MM.1S (cell line): ENCODE data around the gene MAP4K3.
"Not testable (repeated sequence)": the region's sequence is repeated elsewhere in the genome, so short reads cannot be mapped to it uniquely, and the experiment has no call there.

Source experiments
- DNase-seq: peaks from one replicate; pipeline ENCODE4 v3.0.0-alpha.2; 2015
- H2AFZ ChIP-seq: fragments of 300-600 bp; sonication (generic); 2 replicates; pipeline ENCODE4 v1.6.0; 2016; ENCODE audit warnings: antibody characterized with exemption, low read length
- H3F3A ChIP-seq: fragments of 300-600 bp; sonication (generic); 2 replicates; pipeline ENCODE4 v1.6.1; 2016; ENCODE audit warnings: mild to moderate bottlenecking, antibody characterized with exemption, low read length, moderate library complexity, mixed read lengths; ENCODE audit not compliant: insufficient read depth
- H3K27ac ChIP-seq: fragments of 300-600 bp; sonication (generic); 2 replicates; pipeline ENCODE4 v1.5.1; 2016; ENCODE audit warnings: mild to moderate bottlenecking, low read length
- H3K27me3 ChIP-seq: fragments of 300-600 bp; sonication (generic); replicated peaks from 2 replicates; pipeline ENCODE4 v1.6.0; 2016; ENCODE audit warnings: low read length; ENCODE audit not compliant: insufficient read depth
- H3K36me3 ChIP-seq: fragments of 300-600 bp; sonication (generic); replicated peaks from 2 replicates; pipeline ENCODE4 v1.6.1; 2016; ENCODE audit warnings: mild to moderate bottlenecking, low read length, mixed read lengths; ENCODE audit not compliant: insufficient read depth
- H3K4me1 ChIP-seq: fragments of 300-600 bp; sonication (generic); 2 replicates; pipeline ENCODE4 v1.6.1; 2016; ENCODE audit warnings: low read length, mixed read lengths
- H3K4me2 ChIP-seq: fragments of 300-600 bp; sonication (generic); 2 replicates; pipeline ENCODE4 v1.6.0; 2016; ENCODE audit warnings: low read depth, low read length
- H3K4me3 ChIP-seq: fragments of 300-600 bp; sonication (generic); 2 replicates; pipeline ENCODE4 v1.5.1; 2016; ENCODE audit warnings: low read length, mixed read lengths
- H3K79me2 ChIP-seq: fragments of 300-600 bp; sonication (generic); 2 replicates; pipeline ENCODE4 v1.6.1; 2016; ENCODE audit warnings: mixed run types, low read length, mixed read lengths
- H3K9ac ChIP-seq: fragments of 300-600 bp; sonication (generic); 2 replicates; pipeline ENCODE4 v1.6.1; 2016; ENCODE audit warnings: low read length, mixed read lengths
- H3K9me2 ChIP-seq: fragments of 300-600 bp; sonication (generic); replicated peaks from 2 replicates; pipeline ENCODE4 v1.6.1; 2016; ENCODE audit warnings: mild to moderate bottlenecking, low read length, mixed read lengths; ENCODE audit not compliant: insufficient read depth
- H3K9me3 ChIP-seq: fragments of 300-600 bp; sonication (generic); replicated peaks from 2 replicates; pipeline ENCODE4 v1.6.1; 2016; ENCODE audit warnings: mild to moderate bottlenecking, low read length, mixed read lengths; ENCODE audit not compliant: insufficient read depth
- H4K20me1 ChIP-seq: fragments of 300-600 bp; sonication (generic); 2 replicates; pipeline ENCODE4 v1.6.1; 2016; ENCODE audit warnings: mild to moderate bottlenecking, low read length, moderate library complexity, mixed read lengths; ENCODE audit not compliant: insufficient read depth
- EZH2 ChIP-seq: fragments of 300-600 bp; sonication (generic); optimal IDR thresholded peaks from 2 replicates; pipeline ENCODE3; 2017; ENCODE audit warnings: low read depth, mild to moderate bottlenecking, antibody characterized with exemption, low read length, mixed read lengths
- EZH2phosphoT487 ChIP-seq: fragments of 300-600 bp; sonication (generic); IDR thresholded peaks from 2 replicates; pipeline ENCODE4 v1.6.1; 2018; ENCODE audit warnings: antibody characterized with exemption, low read length
- TF ChIP-seq, protein P1 (sequence below): fragments of 300-600 bp; sonication (generic); IDR thresholded peaks from 2 replicates; pipeline ENCODE4 v1.5.1; 2016; ENCODE audit warnings: antibody characterized with exemption, low read length, mixed read lengths

MAP4K3 gene

DNA sequence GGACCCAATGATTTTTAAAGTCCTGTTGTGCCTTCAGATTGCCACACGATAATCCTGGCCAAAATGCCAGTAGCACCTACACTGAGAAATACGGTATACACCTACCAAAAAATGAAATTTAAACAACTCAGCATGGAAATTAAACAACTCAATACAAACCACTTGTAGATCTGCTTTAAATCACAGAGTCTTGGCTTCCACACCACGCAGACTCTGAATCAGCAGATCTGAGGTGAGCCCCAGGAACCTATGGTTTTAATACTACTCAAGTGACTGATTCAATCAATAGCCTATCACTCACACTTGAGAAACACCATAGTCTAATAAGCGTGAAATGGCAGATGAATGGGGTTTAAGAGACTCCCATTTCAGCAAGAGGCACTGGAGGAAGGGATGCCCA, 46.9 kb downstream of the MAP4K3 start:
- no peak overlapping the region for H3K27ac ChIP-seq
- H3K9me2 ChIP-seq: no peaks in the 10 kb centered on the region
- H3K9ac ChIP-seq: no peak overlapping the region
- no peaks in the 10 kb centered on the region for H3K9me3 ChIP-seq
- H3K36me3 ChIP-seq: no peaks in the 10 kb centered on the region
- H3K79me2 ChIP-seq: peaks cover 85% of the 10 kb centered on the region
- no peak overlapping the region for H3K4me3 ChIP-seq
- TF ChIP-seq EZH2: no peak
- TF ChIP-seq, protein P1, sequence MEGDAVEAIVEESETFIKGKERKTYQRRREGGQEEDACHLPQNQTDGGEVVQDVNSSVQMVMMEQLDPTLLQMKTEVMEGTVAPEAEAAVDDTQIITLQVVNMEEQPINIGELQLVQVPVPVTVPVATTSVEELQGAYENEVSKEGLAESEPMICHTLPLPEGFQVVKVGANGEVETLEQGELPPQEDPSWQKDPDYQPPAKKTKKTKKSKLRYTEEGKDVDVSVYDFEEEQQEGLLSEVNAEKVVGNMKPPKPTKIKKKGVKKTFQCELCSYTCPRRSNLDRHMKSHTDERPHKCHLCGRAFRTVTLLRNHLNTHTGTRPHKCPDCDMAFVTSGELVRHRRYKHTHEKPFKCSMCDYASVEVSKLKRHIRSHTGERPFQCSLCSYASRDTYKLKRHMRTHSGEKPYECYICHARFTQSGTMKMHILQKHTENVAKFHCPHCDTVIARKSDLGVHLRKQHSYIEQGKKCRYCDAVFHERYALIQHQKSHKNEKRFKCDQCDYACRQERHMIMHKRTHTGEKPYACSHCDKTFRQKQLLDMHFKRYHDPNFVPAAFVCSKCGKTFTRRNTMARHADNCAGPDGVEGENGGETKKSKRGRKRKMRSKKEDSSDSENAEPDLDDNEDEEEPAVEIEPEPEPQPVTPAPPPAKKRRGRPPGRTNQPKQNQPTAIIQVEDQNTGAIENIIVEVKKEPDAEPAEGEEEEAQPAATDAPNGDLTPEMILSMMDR: no peak
- TF ChIP-seq EZH2phosphoT487: no peak
- H2AFZ ChIP-seq: no peak overlapping the region
- no peaks in the 10 kb centered on the region for H3K4me1 ChIP-seq
- no peak for DNase-seq
- no peaks in the 10 kb centered on the region; the same call in 1 of the 2 replicates for H3F3A ChIP-seq
- no peak overlapping the region for H3K4me2 ChIP-seq
- no peaks in the 10 kb centered on the region for H3K27me3 ChIP-seq
- H4K20me1 ChIP-seq: 0 out of 2 replicates have a peak, but pooled peaks cover 4% of the 10 kb centered on the region

DNA sequence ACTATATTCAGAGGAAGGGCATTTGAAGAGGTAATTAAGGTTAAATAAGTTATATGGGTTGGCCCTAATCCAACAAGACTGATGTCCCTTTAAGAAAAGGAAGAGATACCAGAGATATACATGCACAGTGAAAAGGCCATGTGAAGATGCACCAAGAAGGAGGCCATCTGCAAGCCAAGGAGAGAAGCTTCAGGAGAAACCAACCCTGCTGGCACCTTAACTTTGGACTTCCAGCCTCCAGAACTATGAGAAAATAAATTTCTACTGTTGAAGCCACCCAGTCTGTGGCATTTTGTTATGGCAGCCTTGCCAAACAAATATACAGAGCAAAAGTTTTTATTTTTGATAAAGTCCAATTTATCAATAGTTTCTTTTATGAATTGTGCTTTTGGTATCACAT, 51.0 kb downstream of the MAP4K3 start:
- no peaks in the 10 kb centered on the region for H4K20me1 ChIP-seq

DNA sequence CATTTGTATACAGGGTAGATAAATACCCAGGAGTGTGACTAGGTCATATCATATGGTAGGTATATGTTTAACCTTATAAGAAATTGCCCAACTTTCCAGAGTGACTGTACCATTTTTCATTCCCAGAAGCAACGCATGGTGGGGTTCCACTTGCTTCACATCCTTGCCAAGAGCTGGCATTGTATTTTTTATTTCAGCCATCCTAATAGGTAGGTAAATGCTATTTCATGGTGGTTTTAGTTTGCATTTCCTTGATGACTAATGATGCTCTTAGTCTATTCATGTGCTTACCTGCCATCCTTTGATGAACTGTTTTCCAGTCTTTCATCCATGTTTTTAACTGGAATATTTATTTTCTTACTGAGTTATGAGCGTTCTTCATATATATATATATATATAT, 51.9 kb downstream of the MAP4K3 start:
- no peak overlapping the region for H3K4me2 ChIP-seq
- H3K4me1 ChIP-seq: peaks cover under 1% of the 10 kb centered on the region
- H4K20me1 ChIP-seq: no peaks in the 10 kb centered on the region
- H2AFZ ChIP-seq: no peak overlapping the region
- TF ChIP-seq EZH2phosphoT487 (no peak), EZH2 (no peak)
- peaks cover 94% of the 10 kb centered on the region for H3K79me2 ChIP-seq
- DNase-seq: no peak
- H3K27ac ChIP-seq: no peak overlapping the region
- no peak overlapping the region for H3K9ac ChIP-seq
- H3K9me3 ChIP-seq: no peaks in the 10 kb centered on the region
- H3K36me3 ChIP-seq: no peaks in the 10 kb centered on the region
- no peaks in the 10 kb centered on the region for H3K27me3 ChIP-seq
- H3F3A ChIP-seq: 0 out of 2 replicates have a peak, but pooled peaks cover 9% of the 10 kb centered on the region
- no peaks in the 10 kb centered on the region for H3K9me2 ChIP-seq
- H3K4me3 ChIP-seq: no peak overlapping the region

More for the DNA sequence above, 51.0 kb downstream of the MAP4K3 start:
- H3K27ac ChIP-seq: no peak overlapping the region
- H3K9me3 ChIP-seq: no peaks in the 10 kb centered on the region
- H3K4me3 ChIP-seq: no peak overlapping the region
- TF ChIP-seq EZH2: no peak
- TF ChIP-seq EZH2phosphoT487: no peak
- TF ChIP-seq, protein P1: no peak
- H3K9ac ChIP-seq: no peak overlapping the region
- peaks cover 95% of the 10 kb centered on the region for H3K79me2 ChIP-seq
- no peaks in the 10 kb centered on the region for H3K9me2 ChIP-seq
- no peak for DNase-seq
- 0 out of 2 replicates have a peak, but pooled peaks cover 7% of the 10 kb centered on the region for H3F3A ChIP-seq
- no peaks in the 10 kb centered on the region for H3K36me3 ChIP-seq
- no peak overlapping the region for H3K4me2 ChIP-seq
- H2AFZ ChIP-seq: no peak overlapping the region
- H3K27me3 ChIP-seq: no peaks in the 10 kb centered on the region
- H3K4me1 ChIP-seq: no peaks in the 10 kb centered on the region

DNA sequence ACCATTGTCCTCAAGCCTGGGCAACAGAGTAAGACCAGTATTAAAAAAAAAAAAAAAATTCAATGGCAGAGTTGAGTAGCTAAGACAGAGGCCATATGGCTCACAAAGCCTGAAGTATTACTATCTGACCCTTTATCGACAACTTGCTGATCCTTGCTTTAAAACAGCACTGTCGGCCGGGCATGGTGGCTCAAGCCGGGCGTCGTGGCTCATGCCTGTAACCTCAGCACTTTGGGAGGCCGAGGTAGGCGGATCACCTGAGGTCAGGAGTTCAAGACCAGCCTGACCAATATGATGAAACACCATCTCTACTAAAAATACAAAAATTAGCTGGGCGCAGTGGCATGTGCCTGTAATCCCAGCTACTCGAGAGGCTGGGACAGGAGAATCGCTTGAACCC, 53.0 kb downstream of the MAP4K3 start:
- not testable (repeated sequence) for H3K4me2 ChIP-seq, H3K9me3 ChIP-seq, H3K9ac ChIP-seq, H3F3A ChIP-seq, H4K20me1 ChIP-seq, DNase-seq, H3K9me2 ChIP-seq, H3K4me3 ChIP-seq, H3K36me3 ChIP-seq, H3K27me3 ChIP-seq, H3K27ac ChIP-seq, H2AFZ ChIP-seq
- peaks cover 11% of the 10 kb centered on the region for H3K4me1 ChIP-seq
- peaks cover 94% of the 10 kb centered on the region for H3K79me2 ChIP-seq
